K562 (cell line): ENCODE measurements around the gene GALNT7. TPM values are rescaled to one million over a fixed set of nuclear protein-coding genes. Genes with fewer than 3 reads are reported as not detected.

Experiments
- ATF4 ChIP-seq: fragments of 450-650 bp; formaldehyde crosslinking; IDR thresholded peaks from 2 replicates; pipeline ENCODE4 v1.4.0; 2022; ENCODE audit warnings: mild to moderate bottlenecking, moderate library complexity
- CHD1 ChIP-seq: fragments of 200-600 bp; sonication (generic); IDR thresholded peaks from one replicate; pipeline ENCODE4 v1.6.1; 2012; ENCODE audit warnings: mild to moderate bottlenecking, moderate library complexity, low read length, inconsistent platforms
- HDGF ChIP-seq: fragments of 450-650 bp; IDR thresholded peaks from 2 replicates; pipeline ENCODE4 v1.6.1; 2016
- HNRNPK ChIP-seq: fragments of 200-400 bp; formaldehyde crosslinking; IDR thresholded peaks from one replicate; pipeline ENCODE4 v1.6.1; 2018; ENCODE audit warnings: mild to moderate bottlenecking, low read depth, low read length; ENCODE audit not compliant: poor library complexity, severe bottlenecking
- IFI16 ChIP-seq: fragments of 250-450 bp; sonication (Bioruptor Pico); IDR thresholded peaks from 2 replicates; pipeline ENCODE4 v2.1.2; 2022; ENCODE audit warnings: mild to moderate bottlenecking, inconsistent platforms
- KLF10 ChIP-seq: fragments of 250-450 bp; sonication (Bioruptor Pico); IDR thresholded peaks from 2 replicates; pipeline ENCODE4 v1.6.1; 2021; ENCODE audit warnings: matching md5 sums
- MCM3 ChIP-seq: fragments of 450-650 bp; IDR thresholded peaks from 2 replicates; pipeline ENCODE4 v1.6.1; 2016
- MCM5 ChIP-seq: fragments of 450-650 bp; IDR thresholded peaks from 2 replicates; pipeline ENCODE4 v1.6.1; 2016; ENCODE audit warnings: low read depth
- MECOM ChIP-seq: fragments of 250-450 bp; sonication (Bioruptor Pico); IDR thresholded peaks from 2 replicates; pipeline ENCODE4 v1.8.0; 2022; ENCODE audit warnings: inconsistent platforms
- MEF2D ChIP-seq: conservative IDR thresholded peaks from 2 replicates; pipeline ENCODE4 v1.6.1; 2016; ENCODE audit warnings: low read depth, missing genetic modification characterization, missing compliant biosample characterization
- NFIX ChIP-seq: fragments of 250-450 bp; sonication (Bioruptor Pico); IDR thresholded peaks from 2 replicates; pipeline ENCODE4 v1.4.0; 2020; ENCODE audit warnings: low read depth, mild to moderate bottlenecking, moderate library complexity
- XRCC5 ChIP-seq: fragments of 200-400 bp; formaldehyde crosslinking; IDR thresholded peaks from 2 replicates; pipeline ENCODE4 v1.6.1; 2017; ENCODE audit warnings: low read depth, mild to moderate bottlenecking, low read length
- ZBTB9 ChIP-seq: fragments of 450-650 bp; formaldehyde crosslinking; IDR thresholded peaks from 2 replicates; pipeline ENCODE4 v1.4.0; 2020; ENCODE audit warnings: mild to moderate bottlenecking, moderate library complexity
- ZNF140 ChIP-seq: fragments of 250-450 bp; sonication (Bioruptor Pico); IDR thresholded peaks from 2 replicates; pipeline ENCODE4 v1.8.0; 2021; ENCODE audit warnings: moderate library complexity, mild to moderate bottlenecking, inconsistent platforms
- ZNF407 ChIP-seq: fragments of 450-650 bp; IDR thresholded peaks from 2 replicates; pipeline ENCODE4 v1.6.1; 2016; ENCODE audit warnings: low read depth
- polyA plus RNA-seq, 8 experiments: library from polyadenylated mRNA; depleted of rRNA in 4 of 8; stranded (reverse) in 5 of 8; unstranded in 3 of 8; fragments of >200 nt; fragmentation: Nextera tagmentation in 2 of 8; fragmentation: Illumina TruSeq in 1 of 8; extraction: Ambion mirVana in 2 of 8; extraction: Trizol in 1 of 8; gene quantifications; 2 replicates each; pipeline versions ENCODE4 v1.2.1 to v1.2.3, GENCODE V29; 2011 to 2014; ENCODE audit warnings: inconsistent platforms in 1 of 8, missing spikeins in 1 of 8
- total RNA-seq, 7 experiments: library from RNA; depleted of rRNA in 6 of 7; stranded (reverse); fragments of >200 nt in 6 of 7; fragmentation: Illumina TruSeq in 2 of 7; extraction: Trizol in 2 of 7; gene quantifications; 2 replicates each; pipeline versions ENCODE4 v1.2.1 to v1.2.3, GENCODE V29; 2011 to 2021; ENCODE audit warnings: low replicate concordance in 1 of 7

Gene GALNT7
- total and polyA plus RNA-seq, 9 of the 15 experiments (the other 6 are each of a cell fraction or from before 2014, with no cell fraction given) = 16.7 to 38.7 (median 31.1) TPM

- peak; percentile 54; the same call in 1 of the 2 replicates for TF ChIP-seq ATF4 (CRISPR knock-in tag)
- TF ChIP-seq KLF10 (CRISPR knock-in tag) = no peak
- no peak for TF ChIP-seq HNRNPK
- no peak for TF ChIP-seq NFIX
- TF ChIP-seq MECOM (CRISPR knock-in tag) = no peak
- no peak for TF ChIP-seq HDGF
- no peak for TF ChIP-seq ZNF407
- TF ChIP-seq CHD1 = peak; percentile 98
- 0 out of 2 replicates have a peak, but pooled peaks have one; percentile 74 for TF ChIP-seq ZBTB9
- TF ChIP-seq MEF2D (tag) = no peak
- no peak for TF ChIP-seq MCM5
- no peak for TF ChIP-seq XRCC5
- TF ChIP-seq ZNF140 (CRISPR knock-in tag) = no peak
- no peak for TF ChIP-seq IFI16 (CRISPR knock-in tag)
- TF ChIP-seq MCM3 = no peak
Observed at GRCh38 chr4:173334085-173334890, 165.7 kb downstream of the GALNT7 start, which contains the start of gene HMGB2 (continued).
